ENCODE data around the gene RPAIN. TPM values are rescaled to one million over a fixed set of nuclear protein-coding genes. Genes with fewer than 3 reads are reported as not detected.
A peak's percentile ranks its signal among the peaks of the same experiment; 100 is the strongest.
"Not testable (repeated sequence)": the region's sequence is repeated elsewhere in the genome, so short reads cannot be mapped to it uniquely, and the experiment has no call there.

The RPAIN gene
- polyA plus RNA-seq, 4 donors, result 27.3 to 54.2 (median 30.9) TPM

DNA sequence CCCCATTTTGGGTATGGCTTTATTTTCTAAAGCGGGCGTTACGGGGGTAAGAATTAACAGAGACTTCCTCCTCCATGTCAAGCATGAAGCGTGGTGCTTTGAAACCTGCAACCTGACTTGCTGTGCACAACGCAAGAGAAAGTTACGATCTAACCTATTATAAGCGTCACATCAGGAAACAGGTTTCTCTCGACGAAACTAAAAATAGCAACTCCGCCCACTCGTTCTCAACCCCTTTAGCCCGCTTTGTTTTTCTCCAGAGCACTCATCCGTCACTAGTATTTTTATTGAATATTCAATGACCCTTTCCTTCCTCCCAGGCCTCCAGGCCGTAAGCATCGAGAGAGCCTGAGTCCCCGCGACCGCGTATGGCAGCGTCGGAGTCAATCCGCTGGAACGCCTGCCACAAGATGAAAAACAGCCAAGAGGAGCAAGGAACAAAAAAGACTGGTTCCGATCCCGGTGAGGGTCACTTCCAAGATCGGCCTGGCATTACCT lies 1.1 kb upstream of the RPAIN start:
- Histone ChIP-seq H3K9me3 (ENCODE audit: control insufficient read depth in 2 of 2, insufficient read depth in 1 of 2, low read depth in 1 of 2, low read length in 1 of 2) (no peaks in the 10 kb centered on the region), H3K36me3 (ENCODE audit: control insufficient read depth in 3 of 3, insufficient read depth in 2 of 3, low read depth in 1 of 3, low read length in 3 of 3) (peaks cover 3 to 39% (median 4%) of the 10 kb centered on the region in 3 donors), H3K4me3 (ENCODE audit: low read depth in 1 of 3, low read length in 3 of 3) (peak overlapping the region; percentile 72 to 89 (median 88)), H3K4me1 (ENCODE audit: control insufficient read depth in 3 of 3, insufficient read depth in 2 of 3, low read depth in 1 of 3, low read length in 2 of 3) (peaks cover 2 to 16% (median 3%) of the 10 kb centered on the region in 3 donors), H3K27me3 (ENCODE audit: control insufficient read depth in 3 of 3, insufficient read depth in 3 of 3, low read length in 3 of 3) (no peaks in the 10 kb centered on the region), H3K27ac (ENCODE audit: low read depth in 1 of 3, low read length in 2 of 3) (peak overlapping the region; percentile 89 to 98 (median 97))
- DNase-seq, result peak; percentile 71 to 80
- WGBS, 3 donors, result 0 to 1% (median 0%) methylated on average over 26 of the region's 26 CpGs
- FAIRE-seq, result no peak

DNA sequence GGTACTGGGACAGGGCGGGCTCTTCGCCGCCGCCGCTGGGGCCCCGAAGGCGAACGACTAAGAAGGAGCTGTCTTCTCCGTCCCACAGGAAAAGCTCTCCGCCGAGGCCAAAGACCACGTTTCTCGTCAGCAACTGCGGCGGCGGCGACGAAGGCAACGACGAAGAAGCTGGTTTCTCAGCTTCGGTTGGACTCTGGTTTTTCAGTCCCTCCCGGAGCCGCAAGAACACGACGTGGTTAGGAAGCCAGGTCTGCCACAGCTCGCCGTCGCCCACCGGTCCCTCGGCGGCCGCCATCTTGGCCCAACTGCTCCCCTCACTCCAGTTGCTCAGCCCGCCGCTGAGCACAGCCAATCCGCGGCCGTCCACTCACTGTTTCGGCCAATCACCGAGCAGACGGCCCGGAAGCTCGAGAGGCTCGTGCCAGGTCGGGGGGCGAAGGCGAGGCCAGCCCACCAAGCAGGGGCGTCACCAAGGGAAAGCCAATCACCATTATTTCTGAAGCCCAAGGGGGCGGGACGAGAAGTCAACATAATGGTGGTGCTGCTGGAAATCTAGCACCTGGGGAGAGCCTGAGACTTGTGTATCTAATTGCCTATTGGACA lies 525 bp upstream of the RPAIN start, which contains the start of gene NUP88:
Gene NUP88, minus strand, starts transcription at position 307 of the 603 bp plus-strand sequence. Its CDS starts 12 bp downstream, at position 295.
- Histone ChIP-seq H3K4me3 (ENCODE audit: low read depth in 1 of 3, low read length in 3 of 3) (peak within 1 kb of the TSS; percentile 72 to 89 (median 88)), H3K4me1 (ENCODE audit: control insufficient read depth in 3 of 3, insufficient read depth in 2 of 3, low read depth in 1 of 3, low read length in 2 of 3) (peaks cover 2 to 16% (median 3%) of the 10 kb centered on the region in 3 donors), H3K27ac (ENCODE audit: low read depth in 1 of 3, low read length in 2 of 3) (peak within 1 kb of the TSS; percentile 89 to 98 (median 97)), H3K36me3 (ENCODE audit: control insufficient read depth in 3 of 3, insufficient read depth in 2 of 3, low read depth in 1 of 3, low read length in 3 of 3) (peaks cover 3 to 38% (median 4%) of the 10 kb centered on the region in 3 donors), H3K27me3 (ENCODE audit: control insufficient read depth in 3 of 3, insufficient read depth in 3 of 3, low read length in 3 of 3) (no peaks in the 10 kb centered on the region), H3K9me3 (ENCODE audit: control insufficient read depth in 2 of 2, insufficient read depth in 1 of 2, low read depth in 1 of 2, low read length in 1 of 2) (no peaks in the 10 kb centered on the region)
- no peak for FAIRE-seq
- peak; percentile 96 to 98 for DNase-seq
- WGBS, 3 donors, result 0% methylated on average over 45 to 49 of the region's 49 CpGs

- no peak overlapping the region for H3K4me3 ChIP-seq (ENCODE audit: low read depth in 1 of 3, low read length in 3 of 3)
- H3K4me1 ChIP-seq (ENCODE audit: control insufficient read depth in 3 of 3, insufficient read depth in 2 of 3, low read depth in 1 of 3, low read length in 2 of 3), result peaks cover 2 to 11% (median 3%) of the 10 kb centered on the region in 3 donors
- no peaks in the 10 kb centered on the region for H3K9me3 ChIP-seq (ENCODE audit: control insufficient read depth in 2 of 2, insufficient read depth in 1 of 2, low read depth in 1 of 2, low read length in 1 of 2)
- 69 to 87% (median 86%) methylated on average over 2 of the region's 2 CpGs for WGBS, 3 donors
- no peaks in the 10 kb centered on the region for H3K27me3 ChIP-seq (ENCODE audit: control insufficient read depth in 3 of 3, insufficient read depth in 3 of 3, low read length in 3 of 3)
- no peak overlapping the region for H3K27ac ChIP-seq (ENCODE audit: low read depth in 1 of 3, low read length in 2 of 3)
- peaks cover 4 to 43% (median 11%) of the 10 kb centered on the region in 3 donors for H3K36me3 ChIP-seq (ENCODE audit: control insufficient read depth in 3 of 3, insufficient read depth in 2 of 3, low read depth in 1 of 3, low read length in 3 of 3)
- FAIRE-seq (no peak), DNase-seq (no peak)
Measured at GRCh38 chr17:5422505-5422904, 2.5 kb downstream of the RPAIN start.

GRCh38 chr17:5424909-5425308 lies 4.9 kb downstream of the RPAIN start:
- Histone ChIP-seq H3K27ac (ENCODE audit: low read depth in 1 of 3, low read length in 2 of 3) (no peak overlapping the region), H3K27me3 (ENCODE audit: control insufficient read depth in 3 of 3, insufficient read depth in 3 of 3, low read length in 3 of 3) (no peaks in the 10 kb centered on the region), H3K4me1 (ENCODE audit: control insufficient read depth in 3 of 3, insufficient read depth in 2 of 3, low read depth in 1 of 3, low read length in 2 of 3) (peaks cover 2 to 6% (median 3%) of the 10 kb centered on the region in 3 donors), H3K9me3 (ENCODE audit: control insufficient read depth in 2 of 2, insufficient read depth in 1 of 2, low read depth in 1 of 2, low read length in 1 of 2) (no peaks in the 10 kb centered on the region), H3K4me3 (ENCODE audit: low read depth in 1 of 3, low read length in 3 of 3) (no peak overlapping the region), H3K36me3 (ENCODE audit: control insufficient read depth in 3 of 3, insufficient read depth in 2 of 3, low read depth in 1 of 3, low read length in 3 of 3) (peaks cover 4 to 52% (median 15%) of the 10 kb centered on the region in 3 donors)
- no peak for FAIRE-seq
- 75 to 95% (median 90%) methylated on average over 1 of the region's 1 CpG for WGBS, 3 donors
- DNase-seq, result no peak

DNA sequence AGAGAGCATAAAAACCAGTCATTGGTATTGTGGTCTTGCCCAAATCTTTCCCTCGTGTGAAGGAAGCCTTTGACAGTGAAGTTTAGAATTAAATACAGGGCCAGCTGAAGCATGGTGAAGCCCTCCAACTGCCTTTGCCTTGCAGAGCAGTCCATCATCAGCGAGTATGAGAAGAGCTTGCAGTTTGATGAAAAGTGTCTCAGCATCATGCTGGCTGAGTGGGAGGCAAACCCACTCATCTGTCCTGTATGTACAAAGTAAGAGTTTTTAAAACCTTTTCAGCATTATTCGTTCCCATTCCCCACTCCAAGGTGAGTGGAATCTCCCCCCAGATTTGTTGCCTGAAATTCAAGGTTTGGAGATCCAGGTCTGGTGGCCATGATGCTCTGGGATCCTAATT lies 5.8 kb downstream of the RPAIN start:
- no peak overlapping the region for H3K4me3 ChIP-seq (ENCODE audit: low read depth in 1 of 3, low read length in 3 of 3)
- peaks cover 0 to 6% (median under 1%) of the 10 kb centered on the region in 3 donors for H3K4me1 ChIP-seq (ENCODE audit: control insufficient read depth in 3 of 3, insufficient read depth in 2 of 3, low read depth in 1 of 3, low read length in 2 of 3)
- no peak for DNase-seq
- H3K27ac ChIP-seq (ENCODE audit: low read depth in 1 of 3, low read length in 2 of 3), result no peak overlapping the region
- WGBS, 3 donors, result 78 to 86% (median 83%) methylated on average over 3 of the region's 3 CpGs
- H3K27me3 ChIP-seq (ENCODE audit: control insufficient read depth in 3 of 3, insufficient read depth in 3 of 3, low read length in 3 of 3), result no peaks in the 10 kb centered on the region
- H3K36me3 ChIP-seq (ENCODE audit: control insufficient read depth in 3 of 3, insufficient read depth in 2 of 3, low read depth in 1 of 3, low read length in 3 of 3), result peaks cover 4 to 59% (median 15%) of the 10 kb centered on the region in 3 donors
- H3K9me3 ChIP-seq (ENCODE audit: control insufficient read depth in 2 of 2, insufficient read depth in 1 of 2, low read depth in 1 of 2, low read length in 1 of 2), result no peaks in the 10 kb centered on the region
- no peak for FAIRE-seq

- Histone ChIP-seq H3K9me3 (ENCODE audit: control insufficient read depth in 2 of 2, insufficient read depth in 1 of 2, low read depth in 1 of 2, low read length in 1 of 2) (no peaks in the 10 kb centered on the region), H3K4me3 (ENCODE audit: low read depth in 1 of 3, low read length in 3 of 3) (no peak overlapping the region), H3K27me3 (ENCODE audit: control insufficient read depth in 3 of 3, insufficient read depth in 3 of 3, low read length in 3 of 3) (no peaks in the 10 kb centered on the region), H3K36me3 (ENCODE audit: control insufficient read depth in 3 of 3, insufficient read depth in 2 of 3, low read depth in 1 of 3, low read length in 3 of 3) (peaks cover 15 to 65% (median 29%) of the 10 kb centered on the region in 3 donors), H3K27ac (ENCODE audit: low read depth in 1 of 3, low read length in 2 of 3) (no peak overlapping the region), H3K4me1 (ENCODE audit: control insufficient read depth in 3 of 3, insufficient read depth in 2 of 3, low read depth in 1 of 3, low read length in 2 of 3) (no peaks in the 10 kb centered on the region)
- WGBS, 3 donors, result 72 to 77% (median 76%) methylated on average over 3 of the region's 3 CpGs
- DNase-seq (no peak), FAIRE-seq (no peak)
Measured at GRCh38 chr17:5429191-5429887, 9.4 kb downstream of the RPAIN start.

- WGBS, 3 donors, result 92 to 98% (median 97%) methylated on average over 3 of the region's 3 CpGs
- no peaks in the 10 kb centered on the region for H3K9me3 ChIP-seq (ENCODE audit: control insufficient read depth in 2 of 2, insufficient read depth in 1 of 2, low read depth in 1 of 2, low read length in 1 of 2)
- peaks cover 19 to 71% (median 31%) of the 10 kb centered on the region in 3 donors for H3K36me3 ChIP-seq (ENCODE audit: control insufficient read depth in 3 of 3, insufficient read depth in 2 of 3, low read depth in 1 of 3, low read length in 3 of 3)
- FAIRE-seq (no peak), DNase-seq (no peak)
- no peak overlapping the region for H3K27ac ChIP-seq (ENCODE audit: low read depth in 1 of 3, low read length in 2 of 3)
- H3K4me3 ChIP-seq (ENCODE audit: low read depth in 1 of 3, low read length in 3 of 3), result no peak overlapping the region
- H3K4me1 ChIP-seq (ENCODE audit: control insufficient read depth in 3 of 3, insufficient read depth in 2 of 3, low read depth in 1 of 3, low read length in 2 of 3), result no peaks in the 10 kb centered on the region
- H3K27me3 ChIP-seq (ENCODE audit: control insufficient read depth in 3 of 3, insufficient read depth in 3 of 3, low read length in 3 of 3), result no peaks in the 10 kb centered on the region
Measured at GRCh38 chr17:5430413-5430999, 10.5 kb downstream of the RPAIN start.

- H3K36me3 ChIP-seq (ENCODE audit: control insufficient read depth in 3 of 3, insufficient read depth in 2 of 3, low read depth in 1 of 3, low read length in 3 of 3), result peaks cover 22 to 65% (median 24%) of the 10 kb centered on the region in 3 donors
- FAIRE-seq, result not testable (repeated sequence)
Measured at GRCh38 chr17:5431234-5431633, 11.3 kb downstream of the RPAIN start.

More at GRCh38 chr17:5431234-5431633, 11.3 kb downstream of the RPAIN start:
- H3K27ac ChIP-seq (ENCODE audit: low read depth in 1 of 3, low read length in 2 of 3); DNase-seq; H3K27me3 ChIP-seq (ENCODE audit: control insufficient read depth in 3 of 3, insufficient read depth in 3 of 3, low read length in 3 of 3); H3K4me1 ChIP-seq (ENCODE audit: control insufficient read depth in 3 of 3, insufficient read depth in 2 of 3, low read depth in 1 of 3, low read length in 2 of 3); H3K4me3 ChIP-seq (ENCODE audit: low read depth in 1 of 3, low read length in 3 of 3); H3K9me3 ChIP-seq (ENCODE audit: control insufficient read depth in 2 of 2, insufficient read depth in 1 of 2, low read depth in 1 of 2, low read length in 1 of 2): not testable (repeated sequence)
- 81 to 87% (median 84%) methylated on average over 5 of the region's 5 CpGs for WGBS, 3 donors

Data from small intestine (tissue), 7 donors.